HG03196 (cell line): Measurements from ENCODE around the gene VPS37B.

ENCODE experiments used
- ATAC-seq: cut with Tn5 transposase; IDR thresholded peaks from one replicate; pipeline ENCODE4 v1.9.1; 2021; ENCODE audit not compliant: unreplicated experiment

VPS37B gene

DNA sequence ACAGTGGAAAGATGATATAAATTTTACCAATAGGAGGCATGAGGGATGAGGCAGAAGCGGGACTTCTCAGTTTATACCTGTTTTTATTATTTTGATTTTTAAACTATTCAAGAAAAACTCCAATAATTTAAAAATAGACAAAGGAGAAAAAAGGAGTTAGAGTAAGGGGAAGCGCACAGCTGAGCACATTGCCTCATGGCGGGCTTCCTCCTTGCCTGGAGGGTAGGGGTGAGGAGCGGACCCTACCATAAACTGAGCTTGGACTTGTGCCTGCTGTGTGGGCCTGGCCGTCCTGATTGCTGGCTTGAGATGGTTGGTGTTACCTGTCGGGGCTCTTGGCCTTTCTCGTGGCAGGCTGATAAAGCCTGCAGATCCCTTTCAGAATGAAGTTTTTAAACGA, 75.8 kb downstream of the VPS37B start:
- no peak for ATAC-seq

DNA sequence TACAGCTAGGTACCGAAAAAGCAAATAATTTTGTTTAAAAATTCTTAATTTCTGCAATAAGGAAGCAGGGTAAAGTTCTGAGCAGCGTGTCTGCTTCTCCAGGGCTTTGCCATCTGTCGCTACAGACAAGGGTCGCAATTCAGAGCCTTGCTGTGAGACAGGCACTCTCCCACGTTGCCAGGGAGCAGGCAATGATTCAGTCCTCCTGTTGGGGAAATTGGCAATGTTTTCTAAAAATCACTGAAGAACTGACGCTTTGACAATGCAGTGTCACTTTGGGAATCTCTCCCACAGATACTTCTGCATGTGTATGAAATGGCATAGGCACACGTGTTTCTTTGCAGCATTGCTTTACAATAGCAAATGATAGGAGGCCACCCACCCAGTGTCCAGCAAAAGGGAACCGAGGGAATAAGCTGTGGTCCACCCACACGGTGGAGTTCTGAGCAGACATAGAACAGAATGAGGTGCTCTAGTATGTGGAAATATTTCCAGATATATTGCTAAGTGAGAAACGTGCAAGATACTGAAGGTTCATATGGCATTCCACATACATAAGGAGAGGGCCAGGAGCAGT, 76.6 kb downstream of the VPS37B start:
- no peak for ATAC-seq
